Common myeloid progenitor, CD34-positive (primary cell): Measurements from ENCODE around the gene FSIP1.

Source experiments
- CTCF ChIA-PET: fragments of 350-600 bp; sonication (Branson Sonifier 250); formaldehyde crosslinking; loops from one replicate; lab custom pipeline; 2021; ENCODE audit warnings: antibody characterized with exemption; lab: Charles Lee
- POLR2A ChIA-PET: fragments of 350-600 bp; sonication (Branson Sonifier 250); formaldehyde crosslinking; loops from one replicate; lab custom pipeline; 2021; ENCODE audit warnings: antibody characterized with exemption; lab: Charles Lee
- DNase-seq, 3 donors: peaks; one replicate each; pipeline versions ENCODE4 v3.0.0 to v3.0.0-alpha.2; 2013
- H3K27ac ChIP-seq, 2 experiments: 1 replicate in 1 of 2; 2 replicates in 1 of 2; pipeline ENCODE4 v1.7.0; 2013; ENCODE audit warnings: inconsistent platforms in 2 of 2, low read length in 2 of 2, mild to moderate bottlenecking in 2 of 2, low read depth in 1 of 2, moderate library complexity in 1 of 2; ENCODE audit not compliant: severe bottlenecking in 2 of 2, insufficient read depth in 1 of 2, poor library complexity in 1 of 2
- H3K27me3 ChIP-seq, 5 experiments: replicated peaks in 2 of 5; 1 replicate in 3 of 5; 2 replicates in 2 of 5; pipeline versions ENCODE4 v1.6.1 to v1.7.0; 2013; ENCODE audit warnings: low read length in 4 of 5, mild to moderate bottlenecking in 2 of 5, moderate library complexity in 2 of 5, inconsistent platforms in 1 of 5; ENCODE audit not compliant: insufficient read depth in 5 of 5, control insufficient read depth in 4 of 5
- H3K36me3 ChIP-seq, 4 experiments: 1 replicate in 2 of 4; 2 replicates in 2 of 4; pipeline versions ENCODE4 v1.6.1 to v1.7.0; 2013; ENCODE audit warnings: low read length in 3 of 4, control low read depth in 1 of 4, mild to moderate bottlenecking in 1 of 4; ENCODE audit not compliant: control insufficient read depth in 4 of 4, insufficient read depth in 4 of 4
- H3K4me1 ChIP-seq, 4 experiments: 1 replicate in 3 of 4; 2 replicates in 1 of 4; pipeline versions ENCODE4 v1.6.1 to v1.7.1; 2013; ENCODE audit warnings: low read length in 3 of 4, mild to moderate bottlenecking in 3 of 4, control low read depth in 1 of 4, inconsistent platforms in 1 of 4, moderate library complexity in 1 of 4; ENCODE audit not compliant: control insufficient read depth in 4 of 4, insufficient read depth in 4 of 4; ENCODE audit errors: control extremely low read depth in 1 of 4
- H3K4me3 ChIP-seq, 7 experiments: 1 replicate in 4 of 7; 2 replicates in 3 of 7; pipeline versions ENCODE4 v1.5.1 to v1.7.0; 2013; ENCODE audit warnings: mild to moderate bottlenecking in 7 of 7, low read length in 6 of 7, moderate library complexity in 6 of 7, inconsistent platforms in 2 of 7, low read depth in 2 of 7, control low read depth in 1 of 7; ENCODE audit not compliant: insufficient read depth in 4 of 7, control insufficient read depth in 1 of 7; ENCODE audit errors: extremely low read depth in 1 of 7
- H3K9me3 ChIP-seq, 5 experiments: 1 replicate in 4 of 5; 2 replicates in 1 of 5; pipeline versions ENCODE4 v1.6.1 to v1.7.1; 2013; ENCODE audit warnings: low read length in 4 of 5, mild to moderate bottlenecking in 2 of 5, inconsistent platforms in 1 of 5, low read depth in 1 of 5, moderate library complexity in 1 of 5; ENCODE audit not compliant: control insufficient read depth in 4 of 5, insufficient read depth in 2 of 5; ENCODE audit errors: control extremely low read depth in 1 of 5
- WGBS: methylation state at CpG from one replicate; pipeline ENCODE4 v1.1.5; 2013; ENCODE audit not compliant: insufficient coverage; 5-methylcytosine and 5-hydroxymethylcytosine counted together

The FSIP1 gene

DNA sequence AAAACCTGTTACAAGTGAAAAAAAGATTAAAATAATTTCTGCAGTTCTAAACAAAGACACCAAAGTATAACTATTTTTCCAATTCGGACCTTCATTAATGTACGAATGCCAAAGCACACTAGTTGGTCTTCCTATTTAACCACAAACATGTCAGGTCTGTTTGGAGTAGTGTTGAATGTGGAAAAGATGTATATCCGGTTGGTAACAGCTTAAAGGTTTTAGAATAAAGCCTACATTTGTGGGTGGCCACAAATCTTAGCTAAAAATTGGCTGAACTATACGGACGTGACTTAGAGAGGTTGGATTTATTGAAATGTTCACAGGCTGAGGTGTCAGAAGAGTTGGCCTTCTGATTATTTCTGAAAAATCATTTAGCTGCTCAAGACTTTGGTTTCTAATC is 78.4 kb downstream of the FSIP1 start:
- ChIA-PET CTCF (no interaction called here), POLR2A (no interaction called here)
- WGBS: 93% methylated on average over 3 of the region's 5 CpGs
- Histone ChIP-seq H3K27ac (no peak overlapping the region), H3K9me3 (no peaks in the 10 kb centered on the region), H3K27me3 (no peaks in the 10 kb centered on the region), H3K36me3 (no peaks in the 10 kb centered on the region), H3K4me3 (no peak overlapping the region), H3K4me1 (peaks cover 0 to 3% (median 0%) of the 10 kb centered on the region in 4 experiments)
- no peak for DNase-seq

- peaks cover 0 to 3% (median 0%) of the 10 kb centered on the region in 4 experiments for H3K4me1 ChIP-seq
- CTCF ChIA-PET: interaction anchor here (0.9 to 2.8 kb wide), 3 partner anchors 9 to 56 kb away, joined by 3 to 11 read pairs (median 9); no protein-coding TSS in a partner anchor
- POLR2A ChIA-PET: no interaction called here
- no peak for DNase-seq
- H3K27ac ChIP-seq: no peak overlapping the region
- no peaks in the 10 kb centered on the region for H3K36me3 ChIP-seq
- 100% methylated on average over 3 of the region's 3 CpGs for WGBS
- H3K27me3 ChIP-seq: no peaks in the 10 kb centered on the region
- H3K9me3 ChIP-seq: no peaks in the 10 kb centered on the region
- H3K4me3 ChIP-seq: no peak overlapping the region
Measured at GRCh38 chr15:39701988-39702387, 80.7 kb downstream of the FSIP1 start.

DNA sequence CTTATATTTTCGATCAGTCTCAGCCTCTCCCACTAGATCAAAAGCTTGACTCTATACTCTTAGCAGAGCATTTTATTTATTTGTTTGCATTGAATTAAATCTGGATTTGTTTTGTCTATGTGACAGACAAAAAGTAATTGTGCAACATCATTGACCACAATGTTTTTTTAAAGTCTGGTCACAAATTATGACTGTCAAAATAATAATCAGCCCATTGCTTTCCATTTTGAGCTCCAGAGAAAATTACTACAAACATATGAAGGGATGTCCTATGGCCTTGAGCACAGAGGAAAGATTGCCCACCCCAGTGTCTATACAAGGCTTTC is 82.3 kb downstream of the FSIP1 start:
- Histone ChIP-seq H3K36me3 (no peaks in the 10 kb centered on the region), H3K4me3 (no peak overlapping the region), H3K27me3 (no peaks in the 10 kb centered on the region), H3K27ac (no peak overlapping the region), H3K4me1 (peaks cover 0 to 3% (median 0%) of the 10 kb centered on the region in 4 experiments), H3K9me3 (no peaks in the 10 kb centered on the region)
- WGBS: no CpG with 5 or more reads among the region's 1 CpG
- no peak for DNase-seq
- ChIA-PET POLR2A (no interaction called here), CTCF (interaction anchor here (2.1 to 2.8 kb wide), 3 partner anchors 10 to 57 kb away, joined by 4 to 11 read pairs (median 9); no protein-coding TSS in a partner anchor)

GRCh38 chr15:39699516-39700374 is 82.9 kb downstream of the FSIP1 start:
- peaks cover 0 to 3% (median 0%) of the 10 kb centered on the region in 4 experiments for H3K4me1 ChIP-seq
- H3K27ac ChIP-seq: peak overlapping the region in 1 of 2 experiments; percentile 5
- no peak overlapping the region for H3K4me3 ChIP-seq
- H3K9me3 ChIP-seq: no peaks in the 10 kb centered on the region
- no peaks in the 10 kb centered on the region for H3K27me3 ChIP-seq
- 88% methylated on average over 2 of the region's 3 CpGs for WGBS
- no peak for DNase-seq
- CTCF ChIA-PET: interaction anchor here (2.1 to 2.8 kb wide), 3 partner anchors 9 to 58 kb away, joined by 4 to 11 read pairs (median 9); no protein-coding TSS in a partner anchor
- no peaks in the 10 kb centered on the region for H3K36me3 ChIP-seq
- POLR2A ChIA-PET: no interaction called here

GRCh38 chr15:39698444-39699390 is 83.9 kb downstream of the FSIP1 start:
- Histone ChIP-seq H3K36me3 (no peaks in the 10 kb centered on the region), H3K9me3 (no peaks in the 10 kb centered on the region), H3K4me1 (peaks cover 0 to 3% (median 0%) of the 10 kb centered on the region in 4 experiments), H3K4me3 (no peak overlapping the region), H3K27ac (peak overlapping the region in 1 of 2 experiments; percentile 5), H3K27me3 (no peaks in the 10 kb centered on the region)
- 95% methylated on average over 5 of the region's 11 CpGs for WGBS
- DNase-seq: peak; percentile 36 to 66 (median 47)
- ChIA-PET CTCF (no interaction called here), POLR2A (no interaction called here)

- ChIA-PET POLR2A (no interaction called here), CTCF (no interaction called here)
Measured at GRCh38 chr15:39697509-39697908, 85.1 kb downstream of the FSIP1 start.

More at GRCh38 chr15:39697509-39697908, 85.1 kb downstream of the FSIP1 start:
- peaks cover 0 to 3% (median 0%) of the 10 kb centered on the region in 4 experiments for H3K4me1 ChIP-seq
- no peak overlapping the region for H3K4me3 ChIP-seq
- no peaks in the 10 kb centered on the region for H3K9me3 ChIP-seq
- DNase-seq: no peak
- H3K27ac ChIP-seq: no peak overlapping the region
- 100% methylated on average over 1 of the region's 5 CpGs for WGBS
- H3K36me3 ChIP-seq: no peaks in the 10 kb centered on the region
- no peaks in the 10 kb centered on the region for H3K27me3 ChIP-seq
